B cell (primary cell): Measurements from ENCODE around the gene DNAAF8. TPM values are rescaled to one million over a fixed set of nuclear protein-coding genes. Genes with fewer than 3 reads are reported as not detected.

Source experiments
- ATAC-seq: fragments of 200-7000 bp; cut with Tn5 transposase; one replicate; pipeline ENCODE4 v1.10.0; 2021; ENCODE audit warnings: low read depth, mild to moderate bottlenecking, moderate number of reproducible peaks, moderate library complexity
- CTCF ChIA-PET: fragments of 350-600 bp; sonication (Branson Sonifier 250); formaldehyde crosslinking; loops from one replicate; lab custom pipeline; 2021; ENCODE audit warnings: antibody characterized with exemption, inconsistent platforms; lab: Charles Lee
- POLR2A ChIA-PET: fragments of 350-600 bp; sonication (Branson Sonifier 250); formaldehyde crosslinking; loops from one replicate; lab custom pipeline; 2021; ENCODE audit warnings: antibody characterized with exemption; lab: Charles Lee
- DNase-seq: peaks from one replicate; pipeline ENCODE4 v3.0.0; 2013
- H2AFZ ChIP-seq: 2 replicates; pipeline ENCODE4 v1.6.1; 2012; ENCODE audit warnings: mild to moderate bottlenecking, low read depth, low read length; ENCODE audit not compliant: insufficient read depth, poor library complexity, severe bottlenecking
- H3K27ac ChIP-seq, 2 donors: 1 replicate in 1 of 2; 2 replicates in 1 of 2; pipeline ENCODE4 v1.5.1; 2012 to 2013; ENCODE audit warnings: low read length in 2 of 2, mild to moderate bottlenecking in 2 of 2, moderate library complexity in 1 of 2
- H3K27me3 ChIP-seq, 4 experiments: fragments of 200-600 bp in 1 of 4; sonication (generic) in 1 of 4; replicated peaks in 1 of 4; 1 replicate in 2 of 4; 2 replicates in 2 of 4; pipeline versions ENCODE4 v1.6.1 to v1.7.0; 2013 to 2016; ENCODE audit warnings: low read length in 3 of 4, mild to moderate bottlenecking in 2 of 4, mixed read lengths in 1 of 4, moderate library complexity in 1 of 4; ENCODE audit not compliant: insufficient read depth in 4 of 4, control insufficient read depth in 3 of 4; ENCODE audit errors: control extremely low read depth in 1 of 4
- H3K36me3 ChIP-seq, 2 experiments: replicated peaks in 1 of 2; 1 replicate in 1 of 2; 2 replicates in 1 of 2; pipeline versions ENCODE4 v1.6.1 to v1.7.1; 2013; ENCODE audit warnings: low read length in 1 of 2; ENCODE audit not compliant: insufficient read depth in 2 of 2, control insufficient read depth in 1 of 2; ENCODE audit errors: control extremely low read depth in 1 of 2, extremely low read depth in 1 of 2
- H3K4me1 ChIP-seq, 2 donors: fragments of 200-600 bp in 1 of 2; sonication (generic) in 1 of 2; 1 replicate in 1 of 2; 2 replicates in 1 of 2; pipeline versions ENCODE4 v1.5.1 to v1.6.1; 2013 to 2017; ENCODE audit warnings: low read length in 2 of 2; ENCODE audit not compliant: control insufficient read depth in 2 of 2, insufficient read depth in 2 of 2
- H3K4me2 ChIP-seq: replicated peaks from 2 replicates; pipeline ENCODE3; 2012; ENCODE audit warnings: mild to moderate bottlenecking, low read depth, low read length; ENCODE audit not compliant: poor library complexity, severe bottlenecking
- H3K4me3 ChIP-seq, 5 experiments: fragments of 200-600 bp in 1 of 5; sonication (generic) in 1 of 5; 1 replicate in 3 of 5; 2 replicates in 2 of 5; pipeline versions ENCODE4 v1.5.1 to v1.7.0; 2011 to 2016; ENCODE audit warnings: low read length in 4 of 5, mild to moderate bottlenecking in 4 of 5, low read depth in 2 of 5, control low read depth in 1 of 5, moderate library complexity in 1 of 5; ENCODE audit not compliant: insufficient read depth in 1 of 5; ENCODE audit errors: control extremely low read depth in 1 of 5, extremely low read depth in 1 of 5
- H3K79me2 ChIP-seq: fragments of 200-600 bp; sonication (generic); one replicate; pipeline ENCODE4 v1.6.0; 2016; ENCODE audit warnings: low read length; ENCODE audit not compliant: control insufficient read depth, insufficient read depth
- H3K9ac ChIP-seq: fragments of 200-600 bp; sonication (generic); 2 replicates; pipeline ENCODE4 v1.6.1; 2017; ENCODE audit warnings: mild to moderate bottlenecking, low read length, moderate library complexity
- H3K9me3 ChIP-seq, 3 donors: one replicate each; pipeline versions ENCODE4 v1.6.1 to v1.7.1; 2013; ENCODE audit warnings: low read length in 2 of 3; ENCODE audit not compliant: control insufficient read depth in 2 of 3, insufficient read depth in 1 of 3; ENCODE audit errors: control extremely low read depth in 1 of 3
- H4K20me1 ChIP-seq: 2 replicates; pipeline ENCODE4 v1.6.0; 2012; ENCODE audit warnings: mild to moderate bottlenecking, low read length; ENCODE audit not compliant: insufficient read depth, control insufficient read depth, poor library complexity, severe bottlenecking
- H3K27ac Mint-ChIP-seq: one replicate; pipeline ENCODE4 v1.8.0; 2021; ENCODE audit warnings: mixed read lengths
- H3K27me3 Mint-ChIP-seq: one replicate; pipeline ENCODE4 v1.8.0; 2021; ENCODE audit warnings: mixed read lengths
- H3K4me1 Mint-ChIP-seq: one replicate; pipeline ENCODE4 v1.8.0; 2021; ENCODE audit warnings: mixed read lengths
- H3K4me3 Mint-ChIP-seq: one replicate; pipeline ENCODE4 v1.8.0; 2021; ENCODE audit warnings: mixed read lengths
- H3K9me3 Mint-ChIP-seq: one replicate; pipeline ENCODE4 v1.8.0; 2022; ENCODE audit warnings: mixed read lengths; ENCODE audit not compliant: insufficient read depth
- CTCF ChIP-seq: fragments of 200-600 bp; IDR thresholded peaks from one replicate; pipeline ENCODE4 v1.8.0; 2022; ENCODE audit warnings: antibody characterized with exemption, mild to moderate bottlenecking
- EZH2 ChIP-seq: IDR thresholded peaks from 2 replicates; pipeline ENCODE4 v1.6.1; 2012; ENCODE audit warnings: borderline replicate concordance, low read depth, mild to moderate bottlenecking, moderate library complexity, low read length; ENCODE audit not compliant: insufficient read depth, poor library complexity, severe bottlenecking
- WGBS: methylation state at CpG from one replicate; pipeline ENCODE4 v1.1.5; 2013; ENCODE audit warnings: missing lambda C conversion rate; ENCODE audit not compliant: insufficient coverage; 5-methylcytosine and 5-hydroxymethylcytosine counted together
- intact Hi-C: fragments of 100-400 bp; cut with micrococcal nuclease; formaldehyde crosslinking; loops from one replicate; pipeline ENCODE4 v1.10.0; 2022
- polyA plus RNA-seq: library from polyadenylated mRNA; depleted of rRNA; stranded (reverse); fragments of >200 nt; gene quantifications from 2 replicates; pipeline ENCODE4 v1.2.3, GENCODE V29; 2012
- total RNA-seq, 2 donors: library from RNA; stranded (reverse); fragments of 120-200 nt in 1 of 2; gene quantifications; 1 replicate in 1 of 2; 2 replicates in 1 of 2; pipeline versions ENCODE4 v1.2.3 to v1.2.4, GENCODE V29; 2013 to 2022

DNAAF8 gene
- total and polyA plus RNA-seq, 2 donors (not counting 1 experiment from before 2014, with no cell fraction given): 0.09 to 0.44 TPM

GRCh38 chr16:4704913-4705312, 29.4 kb upstream of the DNAAF8 start:
- ATAC-seq: no peak
- CTCF ChIA-PET: no interaction called here
- WGBS: 98% methylated on average over 14 of the region's 14 CpGs

GRCh38 chr16:4706871-4707270, 27.5 kb upstream of the DNAAF8 start:
- Mint-ChIP-seq H3K27me3 (no peaks in the 10 kb centered on the region), H3K4me1 (no peaks in the 10 kb centered on the region), H3K4me3 (no peak overlapping the region), H3K9me3 (no peaks in the 10 kb centered on the region), H3K27ac (no peak overlapping the region)
- no peaks in the 10 kb centered on the region for H4K20me1 ChIP-seq
- H3K27ac ChIP-seq: no peak overlapping the region
- CTCF ChIA-PET: interaction anchor here (0.6 kb wide), 1 partner anchor 123 kb away, joined by 3 read pairs; no protein-coding TSS in a partner anchor
- no peaks in the 10 kb centered on the region for H3K9me3 ChIP-seq
- H3K27me3 ChIP-seq: no peaks in the 10 kb centered on the region
- no peak overlapping the region for H3K4me2 ChIP-seq
- H3K36me3 ChIP-seq: peaks cover 2 to 33% of the 10 kb centered on the region in 2 experiments
- H2AFZ ChIP-seq: no peak overlapping the region
- intact Hi-C loops: no loop called here
- no peak overlapping the region for H3K4me3 ChIP-seq
- DNase-seq (no peak), ATAC-seq (no peak)
- H3K4me1 ChIP-seq: no peaks in the 10 kb centered on the region
- 90% methylated on average over 7 of the region's 7 CpGs for WGBS
- no peak overlapping the region for H3K9ac ChIP-seq
- POLR2A ChIA-PET: no interaction called here
- TF ChIP-seq EZH2: no peak
- no peaks in the 10 kb centered on the region for H3K79me2 ChIP-seq

More at GRCh38 chr16:4704913-4705312, 29.4 kb upstream of the DNAAF8 start:
- Histone ChIP-seq H3K9ac (no peak overlapping the region), H3K4me2 (no peak overlapping the region), H3K4me3 (no peak overlapping the region), H3K27me3 (no peaks in the 10 kb centered on the region), H3K4me1 (no peaks in the 10 kb centered on the region), H3K79me2 (no peaks in the 10 kb centered on the region), H3K9me3 (no peaks in the 10 kb centered on the region), H3K36me3 (peaks cover 2 to 38% of the 10 kb centered on the region in 2 experiments), H4K20me1 (no peaks in the 10 kb centered on the region), H2AFZ (no peak overlapping the region), H3K27ac (no peak overlapping the region)
- POLR2A ChIA-PET: no interaction called here
- no peak for DNase-seq
- no peak overlapping the region for H3K4me3 Mint-ChIP-seq
- H3K27me3 Mint-ChIP-seq: no peaks in the 10 kb centered on the region
- H3K27ac Mint-ChIP-seq: no peak overlapping the region
- intact Hi-C loops: no loop called here
- TF ChIP-seq EZH2 (no peak), CTCF (no peak)
- no peaks in the 10 kb centered on the region for H3K4me1 Mint-ChIP-seq
- no peaks in the 10 kb centered on the region for H3K9me3 Mint-ChIP-seq
